ENCODE measurements around the gene LCORL. TPM values are rescaled to one million over a fixed set of nuclear protein-coding genes. Genes with fewer than 3 reads are reported as not detected.

Gene LCORL
- total RNA-seq, 2 experiments from 2014 or later = 6.6 to 7.7 TPM

- CTCF ChIA-PET = interaction anchor here (3.0 kb wide), 1 partner anchor 11 kb away, joined by 9 read pairs; no protein-coding TSS in a partner anchor
- POLR2A ChIA-PET = interaction anchor here (0.6 kb wide), 1 partner anchor 220 kb away, joined by 4 read pairs; no protein-coding TSS in a partner anchor
Observed at GRCh38 chr4:17797808-17798207, 223.7 kb downstream of the LCORL start.

- POLR2A ChIA-PET = no interaction called here
- CTCF ChIA-PET = interaction anchor here (1.2 kb wide), 1 partner anchor 13 kb away, joined by 3 read pairs; no protein-coding TSS in a partner anchor
Observed at GRCh38 chr4:17794730-17795129, 226.8 kb downstream of the LCORL start.

Other genes starting within 250 kb of the LCORL start
- gene FAM184B, start 240.1 kb downstream of the LCORL start, total RNA-seq = not detected
- gene DCAF16, start 211.0 kb downstream of the LCORL start, total RNA-seq = 10 to 100 TPM; 32.9 to 35.9 TPM
- gene NCAPG, start 210.8 kb downstream of the LCORL start, total RNA-seq = 10 to 100 TPM; 51.0 to 55.6 TPM